Ovary (tissue), 9 donors: ENCODE results near the gene ERAP2. TPM values are rescaled to one million over a fixed set of nuclear protein-coding genes. Genes with fewer than 3 reads are reported as not detected.

Source experiments
- DNase-seq, 5 donors: peaks; one replicate each; pipeline ENCODE4 v3.0.0-alpha.2; 2019 to 2020
- H3K27ac ChIP-seq, 2 donors: fragments of 200-600 bp; one replicate each; pipeline versions ENCODE4 v1.5.1 to v1.8.0; 2019 to 2022
- H3K27me3 ChIP-seq: fragments of 200-600 bp; one replicate; pipeline ENCODE4 v1.8.0; 2022
- H3K36me3 ChIP-seq: fragments of 200-600 bp; sonication (generic); one replicate; pipeline ENCODE4 v1.5.1; 2019
- H3K4me1 ChIP-seq: one replicate; pipeline ENCODE4 v1.8.1; 2013; ENCODE audit warnings: mild to moderate bottlenecking, moderate library complexity; ENCODE audit not compliant: insufficient read depth
- H3K4me3 ChIP-seq: fragments of 200-600 bp; sonication (generic); one replicate; pipeline ENCODE4 v1.5.1; 2017
- H3K9me3 ChIP-seq, 2 donors: fragments of 200-600 bp in 1 of 2; sonication (generic) in 1 of 2; one replicate each; pipeline versions ENCODE4 v1.5.1 to v1.8.1; 2013 to 2019; ENCODE audit warnings: mild to moderate bottlenecking in 1 of 2, moderate library complexity in 1 of 2
- EP300 ChIP-seq: sonication (generic); formaldehyde crosslinking; IDR thresholded peaks from one replicate; pipeline ENCODE4 v1.6.1; 2017; ENCODE audit warnings: antibody characterized with exemption
- POLR2A ChIP-seq: fragments of 450-650 bp; IDR thresholded peaks from one replicate; pipeline ENCODE4 v1.6.1; 2017; ENCODE audit warnings: antibody characterized with exemption, mild to moderate bottlenecking, moderate library complexity
- WGBS, 3 donors: extraction: QIAGEN DNeasy Blood & Tissue Kit in 1 of 3; methylation state at CpG; one replicate each; pipeline versions ENCODE4 v1.1.5 to v1.1.7; 2013 to 2017; 5-methylcytosine and 5-hydroxymethylcytosine counted together
- intact Hi-C, 4 donors: fragments of 100-400 bp; cut with DNase I; formaldehyde crosslinking; loops; one replicate each; pipeline versions ENCODE4 v1.11.0 to v1.15.1; 2022 to 2023
- polyA plus RNA-seq, 2 donors: library from polyadenylated mRNA; stranded (reverse); fragments of 200-250 nt in 1 of 2; fragments of 350-450 nt in 1 of 2; fragmentation: Illumina TruSeq in 1 of 2; extraction: RNeasy Lipid Tissue Mini Kit (QIAGEN cat#74804) in 1 of 2; gene quantifications; one replicate each; pipeline ENCODE4 v1.2.3, GENCODE V29; 2013 to 2014
- total RNA-seq, 7 donors: library from RNA; depleted of rRNA in 2 of 7; stranded (reverse); fragments of >200 nt in 2 of 7; fragmentation: NEBNext Ultra II Directional in 3 of 7; extraction: Animal tissue kit (Norgen Biotek cat#: 25700) in 3 of 7; gene quantifications; one replicate each; pipeline versions ENCODE4 v1.1.0 to v1.2.4, GENCODE V29; 2016 to 2023
- TF ChIP-seq, protein P1 (sequence below), 3 donors: fragments of 450-650 bp in 2 of 3; fragments of 200-600 bp in 1 of 3; IDR thresholded peaks; one replicate each; pipeline versions ENCODE4 v1.5.1 to v1.8.0; 2016 to 2022; ENCODE audit warnings: antibody characterized with exemption in 3 of 3, mild to moderate bottlenecking in 1 of 3
- donor health status: DM: no; HTN: no; CAD: no; lungs with moderate emphysema.
- donor health status: DM: no; HTN: no; CAD: no.
- donor health status: Bipolar disorder and iron deficiency.
- donor health status: DM: yes; HTN: yes; CAD: no.
- donor health status: DM: no; HTN: no; CAD: no.
- donor health status: DM: yes; HTN: yes; CAD: no.

The ERAP2 gene
- total and polyA plus RNA-seq, 9 donors = 1.3 to 22.0 (median 15.9) TPM

DNA sequence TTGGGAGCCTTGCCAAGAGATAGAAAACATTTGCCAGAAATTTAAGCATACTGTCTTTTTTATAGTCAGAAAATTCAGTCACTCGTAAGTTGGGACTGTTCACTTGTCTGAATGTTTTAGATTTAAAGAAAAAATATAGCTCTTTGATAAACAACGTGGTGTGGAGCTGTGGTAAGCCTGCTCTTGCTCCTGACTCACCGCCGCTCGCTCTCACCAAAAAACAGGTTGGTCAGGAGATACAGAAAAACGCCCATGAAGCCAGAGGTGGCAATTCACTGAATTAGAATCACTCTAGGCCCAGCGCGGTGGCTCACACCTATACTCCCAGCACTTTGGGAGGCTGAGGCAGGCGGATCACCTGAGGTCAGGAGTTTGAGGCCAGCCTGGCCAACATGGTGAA is 65.8 kb downstream of the ERAP2 start:
- no peak overlapping the region for H3K27ac ChIP-seq
- no peaks in the 10 kb centered on the region for H3K4me1 ChIP-seq
- no peaks in the 10 kb centered on the region for H3K36me3 ChIP-seq
- intact Hi-C loops = no loop called here
- TF ChIP-seq, protein P1, sequence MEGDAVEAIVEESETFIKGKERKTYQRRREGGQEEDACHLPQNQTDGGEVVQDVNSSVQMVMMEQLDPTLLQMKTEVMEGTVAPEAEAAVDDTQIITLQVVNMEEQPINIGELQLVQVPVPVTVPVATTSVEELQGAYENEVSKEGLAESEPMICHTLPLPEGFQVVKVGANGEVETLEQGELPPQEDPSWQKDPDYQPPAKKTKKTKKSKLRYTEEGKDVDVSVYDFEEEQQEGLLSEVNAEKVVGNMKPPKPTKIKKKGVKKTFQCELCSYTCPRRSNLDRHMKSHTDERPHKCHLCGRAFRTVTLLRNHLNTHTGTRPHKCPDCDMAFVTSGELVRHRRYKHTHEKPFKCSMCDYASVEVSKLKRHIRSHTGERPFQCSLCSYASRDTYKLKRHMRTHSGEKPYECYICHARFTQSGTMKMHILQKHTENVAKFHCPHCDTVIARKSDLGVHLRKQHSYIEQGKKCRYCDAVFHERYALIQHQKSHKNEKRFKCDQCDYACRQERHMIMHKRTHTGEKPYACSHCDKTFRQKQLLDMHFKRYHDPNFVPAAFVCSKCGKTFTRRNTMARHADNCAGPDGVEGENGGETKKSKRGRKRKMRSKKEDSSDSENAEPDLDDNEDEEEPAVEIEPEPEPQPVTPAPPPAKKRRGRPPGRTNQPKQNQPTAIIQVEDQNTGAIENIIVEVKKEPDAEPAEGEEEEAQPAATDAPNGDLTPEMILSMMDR (IDR thresholded peaks at IDR 0.05) = no peak
- TF ChIP-seq POLR2A (no peak), EP300 (no peak)
- H3K9me3 ChIP-seq = no peaks in the 10 kb centered on the region
- no peak overlapping the region for H3K4me3 ChIP-seq
- DNase-seq = no peak
- no peaks in the 10 kb centered on the region for H3K27me3 ChIP-seq
- WGBS, 3 donors = 94 to 97% (median 97%) methylated on average over 9 of the region's 9 CpGs

DNA sequence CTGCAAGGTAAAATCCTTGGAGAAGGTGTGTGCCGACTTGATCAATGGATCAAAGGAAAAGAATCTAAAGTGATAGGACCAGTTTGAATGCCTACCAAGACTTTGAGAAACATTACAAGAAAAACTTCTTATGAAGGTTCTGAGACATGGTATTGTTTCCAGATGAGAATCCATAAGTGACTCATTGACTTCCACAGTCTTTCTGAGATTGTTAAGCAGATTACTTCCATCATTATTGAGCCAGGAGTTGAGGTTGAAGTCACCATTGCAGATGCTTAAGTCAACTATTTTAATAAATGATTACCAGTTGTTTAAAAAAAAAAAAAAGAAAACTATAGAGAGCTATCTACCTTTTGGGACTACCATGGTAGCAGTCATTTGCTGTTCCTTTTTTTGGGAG is 66.6 kb downstream of the ERAP2 start:
- WGBS, 3 donors = 96 to 100% (median 97%) methylated on average over 1 of the region's 1 CpG
- intact Hi-C loops = no loop called here
- Histone ChIP-seq H3K36me3 (no peaks in the 10 kb centered on the region), H3K4me1 (no peaks in the 10 kb centered on the region), H3K9me3 (no peaks in the 10 kb centered on the region), H3K27me3 (no peaks in the 10 kb centered on the region), H3K4me3 (no peak overlapping the region), H3K27ac (no peak overlapping the region)
- no peak for DNase-seq
- TF ChIP-seq EP300 = no peak
- TF ChIP-seq POLR2A = no peak
- TF ChIP-seq, protein P1 (IDR thresholded peaks at IDR 0.05) = no peak

DNA sequence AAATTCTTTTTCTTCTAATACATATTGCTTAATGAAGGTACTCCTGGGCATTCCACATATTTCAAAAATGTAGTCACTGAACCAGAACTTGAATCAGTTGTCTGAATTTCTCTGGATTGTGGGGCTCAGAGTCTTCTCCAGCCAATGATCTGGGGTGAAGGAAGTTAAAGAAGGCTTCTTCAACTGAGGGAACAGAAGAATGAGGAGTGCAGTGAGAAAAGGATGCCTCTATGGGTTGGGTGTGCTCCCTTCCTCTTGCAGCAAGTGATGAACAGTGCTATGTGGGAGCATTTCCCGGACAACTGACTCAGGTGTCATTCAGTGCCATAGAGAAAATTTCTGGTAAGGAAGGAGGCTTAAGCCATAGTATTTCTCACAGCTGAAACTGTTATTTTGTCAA is 67.5 kb downstream of the ERAP2 start:
- no peak for TF ChIP-seq POLR2A
- TF ChIP-seq, protein P1 (IDR thresholded peaks at IDR 0.05) = no peak
- TF ChIP-seq EP300 = no peak

DNA sequence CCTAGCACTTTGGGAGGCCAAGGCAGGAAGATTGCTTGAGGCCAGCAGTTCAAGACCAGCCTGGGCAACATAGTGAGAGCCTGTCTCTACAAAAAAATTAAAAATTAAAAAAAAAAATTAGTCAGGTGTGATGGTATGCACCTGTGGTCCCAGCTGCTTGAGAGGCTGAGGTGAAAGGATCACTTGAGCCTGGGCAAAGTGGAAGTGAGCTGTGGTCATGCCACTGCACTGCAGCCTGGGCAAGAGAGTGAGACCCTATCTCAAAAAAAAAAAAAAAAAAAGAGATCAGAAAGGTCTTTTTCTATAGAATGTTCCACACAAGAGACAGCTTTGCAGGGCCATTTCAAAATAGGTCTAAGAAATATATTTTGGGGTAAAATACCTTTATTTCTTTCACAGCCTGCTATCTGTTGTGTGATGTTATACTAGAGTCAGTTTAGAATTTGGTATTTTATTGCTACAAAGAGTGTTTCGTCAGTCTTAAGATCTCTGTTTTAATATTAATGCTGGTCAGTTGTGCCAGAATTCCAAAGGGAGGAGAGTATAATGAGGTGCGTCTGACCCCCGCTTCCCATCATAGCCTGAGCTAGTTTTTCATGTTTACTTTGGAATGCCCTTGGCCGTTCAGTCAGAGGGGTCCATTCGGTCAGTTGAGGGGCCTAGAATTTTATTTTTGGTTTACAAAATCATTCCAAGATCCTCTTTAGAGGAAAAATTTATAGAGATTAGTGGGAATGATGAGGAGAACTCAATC is 69.0 kb downstream of the ERAP2 start:
- intact Hi-C loops = no loop called here
- Histone ChIP-seq H3K27me3 (no peaks in the 10 kb centered on the region), H3K4me1 (no peaks in the 10 kb centered on the region), H3K36me3 (no peaks in the 10 kb centered on the region), H3K27ac (no peak overlapping the region), H3K4me3 (no peak overlapping the region), H3K9me3 (no peaks in the 10 kb centered on the region)
- TF ChIP-seq EP300 = no peak
- WGBS, 3 donors = 62 to 86% (median 85%) methylated on average over 5 of the region's 5 CpGs
- no peak for DNase-seq

More for the DNA sequence above, 67.5 kb downstream of the ERAP2 start:
- no peaks in the 10 kb centered on the region for H3K9me3 ChIP-seq
- intact Hi-C loops = no loop called here
- H3K4me3 ChIP-seq = no peak overlapping the region
- no peaks in the 10 kb centered on the region for H3K27me3 ChIP-seq
- no peaks in the 10 kb centered on the region for H3K4me1 ChIP-seq
- no peak for DNase-seq
- no peaks in the 10 kb centered on the region for H3K36me3 ChIP-seq
- no peak overlapping the region for H3K27ac ChIP-seq
- WGBS, 3 donors = 93 to 100% (median 95%) methylated on average over 1 of the region's 1 CpG

DNA sequence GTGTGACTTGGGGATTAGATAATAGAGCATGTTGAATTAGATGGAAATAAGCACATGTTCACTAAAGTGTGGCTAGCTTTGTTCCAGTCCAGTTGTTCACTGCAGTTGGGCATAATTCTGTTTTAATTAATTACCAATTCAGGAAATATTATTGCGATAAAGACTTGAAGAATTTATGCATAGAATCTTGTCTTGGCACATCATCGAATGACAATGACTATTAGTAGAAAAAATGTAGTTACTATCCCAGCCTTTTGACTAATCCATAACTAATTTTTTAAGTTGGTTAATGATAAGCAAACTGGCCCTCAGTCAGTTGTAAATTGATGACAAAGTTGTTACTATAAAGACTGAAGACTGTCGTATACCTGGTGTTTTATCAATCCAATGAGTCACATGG is 70.1 kb downstream of the ERAP2 start:
- TF ChIP-seq, protein P1 (IDR thresholded peaks at IDR 0.05) = no peak
- TF ChIP-seq POLR2A (no peak), EP300 (no peak)
- no peak overlapping the region for H3K27ac ChIP-seq
- H3K9me3 ChIP-seq = no peaks in the 10 kb centered on the region
- H3K4me1 ChIP-seq = no peaks in the 10 kb centered on the region
- no peaks in the 10 kb centered on the region for H3K36me3 ChIP-seq
- no peaks in the 10 kb centered on the region for H3K27me3 ChIP-seq
- no peak overlapping the region for H3K4me3 ChIP-seq
- WGBS, 3 donors = 94 to 96% (median 95%) methylated on average over 3 of the region's 3 CpGs
- DNase-seq = no peak
- intact Hi-C loops = no loop called here
